ENCODE measurements around the gene HPN. TPM values are rescaled to one million over a fixed set of nuclear protein-coding genes. Genes with fewer than 3 reads are reported as not detected.
A peak's percentile ranks its signal among the peaks of the same experiment; 100 is the strongest.

Gene HPN
- total RNA-seq, 4 donors from 2014 or later: 0.67 to 1.4 TPM; not detected in 2

- DNase-seq: peak in 1 of 3 donors; percentile 44
- TF ChIP-seq CTCF (IDR thresholded peaks at IDR 0.05) (no peak), POLR2A (IDR thresholded peaks at IDR 0.05) (no peak)
Measured at GRCh38 chr19:35037716-35038622, 3.6 kb upstream of the HPN start.

GRCh38 chr19:35038623-35039512 lies 2.7 kb upstream of the HPN start:
- peaks cover 0 to 5% (median 0%) of the 10 kb centered on the region in 3 donors for H3K36me3 ChIP-seq
- peaks cover 0 to 7% of the 10 kb centered on the region in 2 donors for H3K27me3 ChIP-seq
- no peak for TF ChIP-seq POLR2A (IDR thresholded peaks at IDR 0.05)
- TF ChIP-seq CTCF (IDR thresholded peaks at IDR 0.05): no peak
- DNase-seq: no peak
- H3K4me3 ChIP-seq: no peak overlapping the region
- H3K4me1 ChIP-seq: peaks cover 0 to 38% (median 22%) of the 10 kb centered on the region in 4 donors
- H3K9me3 ChIP-seq: no peaks in the 10 kb centered on the region
- peak overlapping the region in 2 of 4 donors; percentile 9 to 50 for H3K27ac ChIP-seq

More at GRCh38 chr19:35037716-35038622, 3.6 kb upstream of the HPN start:
- H3K4me1 ChIP-seq: peaks cover 0 to 38% (median 22%) of the 10 kb centered on the region in 4 donors
- H3K4me3 ChIP-seq: no peak overlapping the region
- H3K27ac ChIP-seq: peak overlapping the region in 3 of 4 donors; percentile 9 to 50 (median 26)
- peaks cover 0 to 5% (median 0%) of the 10 kb centered on the region in 3 donors for H3K36me3 ChIP-seq
- peaks cover 0 to 7% of the 10 kb centered on the region in 2 donors for H3K27me3 ChIP-seq
- H3K9me3 ChIP-seq: no peaks in the 10 kb centered on the region

GRCh38 chr19:35039881-35040825 lies 1.4 kb upstream of the HPN start:
- TF ChIP-seq POLR2A (IDR thresholded peaks at IDR 0.05) (no peak), CTCF (IDR thresholded peaks at IDR 0.05) (no peak)
- Histone ChIP-seq H3K27me3 (peaks cover 0 to 7% of the 10 kb centered on the region in 2 donors), H3K27ac (peak overlapping the region; percentile 17 to 57 (median 38)), H3K9me3 (no peaks in the 10 kb centered on the region), H3K36me3 (no peaks in the 10 kb centered on the region), H3K4me1 (peaks cover 0 to 38% (median 22%) of the 10 kb centered on the region in 4 donors), H3K4me3 (peak overlapping the region in 3 of 4 donors; percentile 24 to 40 (median 30))
- no peak for DNase-seq

GRCh38 chr19:35040826-35041547 lies 534 bp upstream of the HPN start:
- TF ChIP-seq CTCF (IDR thresholded peaks at IDR 0.05) (no peak), POLR2A (IDR thresholded peaks at IDR 0.05) (no peak)
- DNase-seq: peak; percentile 68 to 88 (median 74)
- Histone ChIP-seq H3K4me1 (peaks cover 0 to 38% (median 22%) of the 10 kb centered on the region in 4 donors), H3K36me3 (no peaks in the 10 kb centered on the region), H3K4me3 (peak overlapping the region in 3 of 4 donors; percentile 24 to 40 (median 30)), H3K27me3 (peaks cover 0 to 7% of the 10 kb centered on the region in 2 donors), H3K27ac (peak overlapping the region; percentile 19 to 57 (median 39)), H3K9me3 (no peaks in the 10 kb centered on the region)

Measured in Peyer's patch (tissue), 4 donors.